Brain microvascular endothelial cell (primary cell): ENCODE measurements around the gene PERP.
"Not testable (repeated sequence)": the region's sequence is repeated elsewhere in the genome, so short reads cannot be mapped to it uniquely, and the experiment has no call there.

Experiments
- DNase-seq: peaks from one replicate; pipeline ENCODE4 v3.0.0-alpha.2; 2020
- H3K27ac ChIP-seq: fragments of 250-450 bp; sonication (Bioruptor Pico); 2 replicates; pipeline ENCODE4 v1.5.1; 2020; ENCODE audit warnings: mild to moderate bottlenecking, moderate library complexity
- H3K27me3 ChIP-seq: fragments of 250-450 bp; sonication (Bioruptor Pico); replicated peaks from 2 replicates; pipeline ENCODE4 v1.5.1; 2020; ENCODE audit warnings: mild to moderate bottlenecking
- H3K36me3 ChIP-seq: fragments of 250-450 bp; sonication (Bioruptor Pico); replicated peaks from 2 replicates; pipeline ENCODE4 v1.5.1; 2020; ENCODE audit warnings: mild to moderate bottlenecking
- H3K4me3 ChIP-seq: 2 replicates; pipeline ENCODE4 v1.5.1; 2011; ENCODE audit warnings: low read depth, mild to moderate bottlenecking, control low read depth, low read length, moderate library complexity
- in situ Hi-C: cut with HindIII; loops from 2 replicates; pipeline ENCODE4 v1.10.0; 2017; ENCODE audit warnings: low sequenced_read_pairs, low pct_ligation_motif_present
- TF ChIP-seq, protein P1 (sequence below): IDR thresholded peaks from 2 replicates; pipeline ENCODE4 v1.5.1; 2011; ENCODE audit warnings: low read depth, mild to moderate bottlenecking, moderate library complexity, low read length, control low read depth, inconsistent platforms; ENCODE audit errors: missing control alignments

Gene PERP

GRCh38 chr6:138128096-138128495, 20.9 kb upstream of the PERP start:
- in situ Hi-C loops, result no loop called here
- DNase-seq, result no peak
- TF ChIP-seq, protein P1, sequence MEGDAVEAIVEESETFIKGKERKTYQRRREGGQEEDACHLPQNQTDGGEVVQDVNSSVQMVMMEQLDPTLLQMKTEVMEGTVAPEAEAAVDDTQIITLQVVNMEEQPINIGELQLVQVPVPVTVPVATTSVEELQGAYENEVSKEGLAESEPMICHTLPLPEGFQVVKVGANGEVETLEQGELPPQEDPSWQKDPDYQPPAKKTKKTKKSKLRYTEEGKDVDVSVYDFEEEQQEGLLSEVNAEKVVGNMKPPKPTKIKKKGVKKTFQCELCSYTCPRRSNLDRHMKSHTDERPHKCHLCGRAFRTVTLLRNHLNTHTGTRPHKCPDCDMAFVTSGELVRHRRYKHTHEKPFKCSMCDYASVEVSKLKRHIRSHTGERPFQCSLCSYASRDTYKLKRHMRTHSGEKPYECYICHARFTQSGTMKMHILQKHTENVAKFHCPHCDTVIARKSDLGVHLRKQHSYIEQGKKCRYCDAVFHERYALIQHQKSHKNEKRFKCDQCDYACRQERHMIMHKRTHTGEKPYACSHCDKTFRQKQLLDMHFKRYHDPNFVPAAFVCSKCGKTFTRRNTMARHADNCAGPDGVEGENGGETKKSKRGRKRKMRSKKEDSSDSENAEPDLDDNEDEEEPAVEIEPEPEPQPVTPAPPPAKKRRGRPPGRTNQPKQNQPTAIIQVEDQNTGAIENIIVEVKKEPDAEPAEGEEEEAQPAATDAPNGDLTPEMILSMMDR, result no peak
- no peaks in the 10 kb centered on the region for H3K36me3 ChIP-seq
- no peaks in the 10 kb centered on the region for H3K27me3 ChIP-seq
- H3K4me3 ChIP-seq, result no peak overlapping the region
- H3K27ac ChIP-seq, result no peak overlapping the region

DNA sequence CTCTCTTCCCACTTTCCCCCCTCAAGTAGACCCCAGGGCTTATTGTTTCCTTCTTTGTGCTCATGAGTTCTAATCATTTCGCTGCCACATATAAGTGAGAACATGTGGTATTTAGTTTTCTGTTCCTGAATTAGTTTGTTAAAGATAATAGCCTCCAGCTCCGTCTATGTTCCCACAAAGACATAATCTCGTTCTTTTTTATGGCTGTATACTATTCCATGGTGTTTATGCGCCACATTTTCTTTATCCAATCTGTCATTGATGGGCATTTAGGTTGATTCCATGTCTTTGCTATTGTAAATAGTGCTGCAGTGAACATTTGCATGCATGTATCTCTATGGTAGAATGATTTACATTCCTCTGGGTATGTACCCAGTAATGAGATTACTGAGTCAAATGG, 16.9 kb upstream of the PERP start:
- Histone ChIP-seq H3K4me3 (no peak overlapping the region), H3K36me3 (no peaks in the 10 kb centered on the region), H3K27me3 (peaks cover 2% of the 10 kb centered on the region), H3K27ac (no peak overlapping the region)
- in situ Hi-C loops, result no loop called here
- TF ChIP-seq, protein P1, result no peak
- no peak for DNase-seq

GRCh38 chr6:138119976-138120375, 12.8 kb upstream of the PERP start:
- TF ChIP-seq, protein P1, result no peak
- H3K27me3 ChIP-seq, result peaks cover 2% of the 10 kb centered on the region
- no peaks in the 10 kb centered on the region for H3K36me3 ChIP-seq
- no peak for DNase-seq
- H3K27ac ChIP-seq, result no peak overlapping the region
- no peak overlapping the region for H3K4me3 ChIP-seq
- in situ Hi-C loops, result no loop called here

GRCh38 chr6:138119229-138119628, 12.0 kb upstream of the PERP start:
- H3K4me3 ChIP-seq, H3K36me3 ChIP-seq, H3K27ac ChIP-seq, in situ Hi-C loops, H3K27me3 ChIP-seq, DNase-seq: not testable (repeated sequence)

DNA sequence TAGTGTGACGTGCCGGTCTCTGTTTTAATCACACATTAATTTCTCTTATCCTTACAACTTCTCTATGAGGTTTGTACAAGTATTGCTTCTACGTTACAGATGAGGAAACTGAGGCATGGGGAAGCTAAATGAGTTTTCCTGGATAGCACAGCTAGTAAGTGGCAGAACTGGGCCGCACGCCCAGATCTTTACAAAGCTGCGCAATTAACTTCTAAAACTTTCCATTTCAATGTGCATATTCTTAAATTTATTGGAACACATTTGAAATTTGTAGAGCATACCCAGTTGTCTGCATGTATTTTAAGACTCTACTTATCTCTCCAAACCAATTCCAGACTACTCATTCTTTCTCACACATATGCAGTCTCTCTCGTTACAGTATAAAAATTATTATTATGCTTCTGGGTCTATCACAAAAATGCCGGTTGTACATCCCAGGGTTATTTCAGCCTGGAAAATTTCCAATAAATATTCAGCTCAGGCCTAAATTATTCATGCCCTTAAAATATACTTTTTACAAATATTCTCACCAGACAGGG, 10.2 kb upstream of the PERP start:
- H3K27me3 ChIP-seq, result peaks cover 2% of the 10 kb centered on the region
- H3K4me3 ChIP-seq, result no peak overlapping the region
- TF ChIP-seq, protein P1, result no peak
- H3K27ac ChIP-seq, result no peak overlapping the region
- in situ Hi-C loops, result no loop called here
- no peak for DNase-seq
- H3K36me3 ChIP-seq, result no peaks in the 10 kb centered on the region

DNA sequence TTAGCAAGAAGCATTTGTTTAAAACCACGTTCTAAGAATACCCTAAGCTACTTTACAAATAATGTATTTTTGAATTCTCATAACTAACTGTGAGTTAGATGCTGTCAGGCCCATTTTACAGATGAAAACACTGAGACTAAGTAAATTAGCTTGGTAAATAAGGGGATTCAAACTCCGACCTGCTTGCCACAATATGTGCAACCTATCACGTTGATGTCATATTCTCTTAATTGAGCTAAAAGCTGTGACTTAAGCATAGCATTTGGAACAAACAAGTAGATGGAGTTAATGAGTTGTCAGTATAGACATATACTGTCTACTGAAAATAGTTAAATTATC, 9.4 kb upstream of the PERP start:
- Histone ChIP-seq H3K4me3 (no peak overlapping the region), H3K36me3 (no peaks in the 10 kb centered on the region), H3K27ac (no peak overlapping the region), H3K27me3 (peaks cover 2% of the 10 kb centered on the region)
- TF ChIP-seq, protein P1, result no peak
- no peak for DNase-seq
- in situ Hi-C loops, result no loop called here
